NCI-H1105 treated with DMSO at 0.1 percent for 48 hours (cell line): ENCODE measurements around the gene SLC3A2.
"Not testable (repeated sequence)": the region's sequence is repeated elsewhere in the genome, so short reads cannot be mapped to it uniquely, and the experiment has no call there.

Experiments used
- DNase-seq: peaks from one replicate; lab custom pipeline; 2025; lab: John Stamatoyannopoulos, UW

The SLC3A2 gene

DNA sequence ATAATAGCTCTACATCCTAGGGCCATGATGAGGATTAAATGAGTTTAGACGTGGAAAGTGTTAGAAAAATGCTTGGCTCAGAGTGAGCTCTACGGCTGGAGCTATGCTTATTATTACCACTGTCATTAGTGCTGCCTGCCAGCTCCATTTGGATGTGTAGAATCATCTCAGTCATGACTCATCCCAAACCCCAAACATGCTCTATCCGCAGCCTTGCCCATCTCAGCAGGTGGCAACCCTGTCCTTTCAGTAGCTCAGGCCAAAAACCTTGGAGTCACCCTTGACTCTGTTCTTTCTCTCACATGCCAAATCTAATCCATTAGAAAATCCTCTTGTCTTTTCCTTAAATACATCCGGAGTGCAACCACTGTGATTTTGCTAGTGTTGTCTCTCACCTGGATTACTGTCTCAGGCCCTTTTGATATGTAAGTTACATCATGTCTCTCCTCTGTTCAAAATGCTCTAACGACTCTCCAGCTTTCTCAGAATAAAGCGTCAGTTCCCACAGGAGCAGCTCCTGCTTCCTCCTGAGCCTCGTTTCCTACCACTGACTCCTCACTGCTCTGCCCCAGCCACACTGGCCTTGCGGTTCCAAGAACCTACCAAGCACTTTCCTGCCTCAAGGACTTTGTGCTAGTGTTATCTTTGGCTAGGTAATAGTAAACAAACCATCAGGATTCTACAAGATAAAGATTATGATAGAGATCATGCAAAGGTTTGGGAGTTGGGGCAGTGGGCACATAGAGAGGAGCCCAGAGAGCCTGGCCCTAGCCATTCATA, 51.0 kb downstream of the SLC3A2 start:
- DNase-seq: no peak

DNA sequence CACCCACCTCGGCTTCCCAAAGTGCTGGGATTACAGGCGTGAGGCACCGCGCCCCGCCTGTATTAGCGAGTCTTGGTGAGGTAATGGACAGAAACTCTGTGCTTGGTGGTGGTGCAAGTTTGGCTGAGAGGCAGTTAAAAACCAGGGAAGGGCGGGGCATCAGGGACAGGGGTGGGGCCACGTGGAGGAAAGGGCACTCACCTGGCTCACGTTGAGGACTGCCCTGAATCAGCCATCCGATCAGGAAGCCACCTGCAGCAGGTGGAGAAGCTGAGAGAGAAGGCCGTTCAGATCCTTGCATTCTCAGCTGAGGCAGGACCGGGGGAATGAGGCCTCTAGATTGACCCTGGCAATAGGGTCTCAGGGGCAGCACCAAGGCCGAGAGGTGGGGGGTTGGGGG, 52.6 kb downstream of the SLC3A2 start:
- DNase-seq: no peak

DNA sequence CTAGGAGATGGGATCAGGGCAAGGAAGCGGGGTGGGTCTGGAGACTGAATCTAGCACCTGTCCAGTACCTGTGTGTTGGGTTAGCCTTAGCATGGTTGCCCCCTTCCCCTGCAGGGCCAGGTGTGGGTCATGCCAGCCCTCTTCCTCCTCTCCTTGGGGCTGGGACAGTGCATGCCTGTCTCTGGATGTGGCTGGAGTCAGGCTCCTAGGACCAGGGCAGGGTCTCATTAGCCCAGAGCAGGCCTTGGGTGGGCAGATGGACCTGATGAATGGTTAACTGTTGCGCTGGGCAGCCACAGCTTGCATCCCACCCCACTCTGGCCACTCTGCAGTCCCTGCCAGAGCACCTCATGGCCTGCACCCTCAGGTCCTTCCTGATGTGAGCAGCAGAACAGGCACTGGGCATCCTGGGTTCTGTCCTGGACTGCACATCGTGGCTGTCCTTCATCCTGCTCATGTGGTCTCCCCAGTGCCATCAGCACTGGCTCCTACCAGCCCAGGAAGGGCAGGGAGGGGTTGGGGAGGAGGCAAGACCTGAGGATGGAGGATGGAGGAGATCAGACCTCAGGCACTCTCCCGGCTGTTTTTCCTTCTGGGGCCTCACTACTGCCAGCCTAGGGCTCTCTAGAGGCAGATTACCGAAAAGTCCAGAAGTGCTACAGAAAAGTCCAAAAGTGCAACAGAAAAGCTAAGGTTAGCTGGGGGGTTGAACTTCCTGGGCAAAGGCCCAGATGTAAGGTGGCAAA, 53.2 kb downstream of the SLC3A2 start:
- DNase-seq: no peak

DNA sequence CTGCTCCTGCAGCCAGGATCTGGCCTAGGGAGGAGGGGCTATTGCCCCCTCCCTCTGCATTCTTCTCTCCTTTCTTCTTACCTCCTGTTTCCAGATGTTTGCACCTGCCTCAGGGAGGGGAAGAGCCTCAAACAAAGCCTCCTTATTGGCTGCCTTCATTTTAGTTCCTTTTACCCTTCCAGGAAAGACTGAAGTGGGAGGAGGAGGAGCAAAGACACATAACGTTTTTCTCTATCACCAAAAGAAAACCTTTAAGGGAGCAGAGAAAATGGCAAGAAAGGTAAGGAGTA, 53.7 kb downstream of the SLC3A2 start:
- DNase-seq: no peak

DNA sequence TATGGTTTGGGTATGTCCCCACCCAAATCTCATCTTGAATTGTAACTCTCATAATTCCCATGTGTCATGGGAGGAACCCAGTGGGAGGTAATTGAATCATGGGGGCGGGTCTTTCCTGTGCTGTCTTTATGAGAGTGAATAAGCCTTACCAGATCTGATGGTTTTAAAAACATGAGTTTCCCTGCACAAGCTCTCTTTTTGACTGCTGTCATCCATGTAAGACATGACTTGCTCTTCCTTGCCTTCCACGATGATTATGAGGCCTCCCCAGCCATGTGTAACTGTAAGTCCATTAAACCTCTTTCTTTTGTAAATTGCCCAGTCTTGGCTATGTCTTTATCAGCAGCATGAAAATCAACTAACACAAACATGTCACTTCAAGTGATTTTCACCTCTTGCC, 56.8 kb downstream of the SLC3A2 start:
- DNase-seq: not testable (repeated sequence)
